Measurements from ENCODE around the gene CC2D2A.

DNA sequence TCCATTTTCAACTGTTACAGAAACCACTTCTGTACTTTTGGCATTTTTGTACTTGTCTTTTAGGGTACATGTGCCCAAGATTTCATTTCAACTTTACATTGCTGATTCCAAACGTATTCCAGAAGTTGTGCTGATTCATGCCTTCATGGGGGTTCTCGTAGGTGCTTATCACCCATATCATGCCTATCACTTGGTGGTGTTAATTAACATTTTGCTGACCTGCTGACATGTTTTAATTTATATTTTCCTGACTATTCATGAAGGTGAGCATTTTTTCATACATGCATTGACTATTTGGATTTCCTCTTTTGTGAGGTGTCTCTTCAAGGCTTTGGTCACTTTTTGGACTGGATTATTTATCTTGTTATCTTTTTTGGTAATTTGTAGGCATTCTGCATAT lies 64.1 kb downstream of the CC2D2A start:
- TF ChIP-seq, protein P1, sequence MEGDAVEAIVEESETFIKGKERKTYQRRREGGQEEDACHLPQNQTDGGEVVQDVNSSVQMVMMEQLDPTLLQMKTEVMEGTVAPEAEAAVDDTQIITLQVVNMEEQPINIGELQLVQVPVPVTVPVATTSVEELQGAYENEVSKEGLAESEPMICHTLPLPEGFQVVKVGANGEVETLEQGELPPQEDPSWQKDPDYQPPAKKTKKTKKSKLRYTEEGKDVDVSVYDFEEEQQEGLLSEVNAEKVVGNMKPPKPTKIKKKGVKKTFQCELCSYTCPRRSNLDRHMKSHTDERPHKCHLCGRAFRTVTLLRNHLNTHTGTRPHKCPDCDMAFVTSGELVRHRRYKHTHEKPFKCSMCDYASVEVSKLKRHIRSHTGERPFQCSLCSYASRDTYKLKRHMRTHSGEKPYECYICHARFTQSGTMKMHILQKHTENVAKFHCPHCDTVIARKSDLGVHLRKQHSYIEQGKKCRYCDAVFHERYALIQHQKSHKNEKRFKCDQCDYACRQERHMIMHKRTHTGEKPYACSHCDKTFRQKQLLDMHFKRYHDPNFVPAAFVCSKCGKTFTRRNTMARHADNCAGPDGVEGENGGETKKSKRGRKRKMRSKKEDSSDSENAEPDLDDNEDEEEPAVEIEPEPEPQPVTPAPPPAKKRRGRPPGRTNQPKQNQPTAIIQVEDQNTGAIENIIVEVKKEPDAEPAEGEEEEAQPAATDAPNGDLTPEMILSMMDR (IDR thresholded peaks at IDR 0.05) = no peak
- TF ChIP-seq POLR2AphosphoS5 (IDR thresholded peaks at IDR 0.05) (no peak), POLR2A (IDR thresholded peaks at IDR 0.05) (no peak)
